ENCODE measurements around the gene PARP4.
"Not testable (repeated sequence)": the region's sequence is repeated elsewhere in the genome, so short reads cannot be mapped to it uniquely, and the experiment has no call there.

DNA sequence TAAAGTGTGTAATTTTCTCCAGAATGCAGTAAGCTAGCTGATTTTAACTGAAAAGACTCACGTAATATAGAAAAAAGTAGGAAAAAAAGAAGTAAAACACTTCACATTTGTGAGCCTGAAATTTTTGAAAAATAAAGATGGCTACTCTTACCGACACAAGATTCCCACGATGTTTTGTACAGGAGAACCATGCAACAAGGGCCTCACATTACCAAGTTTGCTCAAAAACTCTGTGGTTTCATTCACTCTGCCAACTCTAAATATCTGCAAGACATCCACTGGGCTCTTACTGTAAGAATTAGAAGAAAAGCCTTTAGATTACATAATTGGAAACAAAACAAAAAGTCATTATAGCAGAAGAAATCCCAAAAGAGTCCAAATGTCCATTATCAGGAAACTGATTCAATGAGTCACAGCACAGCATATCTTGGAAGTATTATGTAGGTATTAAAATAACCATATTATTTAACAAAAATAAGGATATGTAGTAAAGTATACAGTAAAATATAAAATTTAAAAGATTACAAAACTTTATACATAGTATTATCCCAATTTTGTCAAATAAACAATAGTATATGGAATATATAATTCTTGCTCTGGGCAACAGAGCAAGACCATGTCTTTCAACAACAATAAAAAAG is 26.4 kb downstream of the PARP4 start:
- not testable (repeated sequence) for TF ChIP-seq POLR2A (IDR thresholded peaks at IDR 0.05)
- TF ChIP-seq, protein P1, sequence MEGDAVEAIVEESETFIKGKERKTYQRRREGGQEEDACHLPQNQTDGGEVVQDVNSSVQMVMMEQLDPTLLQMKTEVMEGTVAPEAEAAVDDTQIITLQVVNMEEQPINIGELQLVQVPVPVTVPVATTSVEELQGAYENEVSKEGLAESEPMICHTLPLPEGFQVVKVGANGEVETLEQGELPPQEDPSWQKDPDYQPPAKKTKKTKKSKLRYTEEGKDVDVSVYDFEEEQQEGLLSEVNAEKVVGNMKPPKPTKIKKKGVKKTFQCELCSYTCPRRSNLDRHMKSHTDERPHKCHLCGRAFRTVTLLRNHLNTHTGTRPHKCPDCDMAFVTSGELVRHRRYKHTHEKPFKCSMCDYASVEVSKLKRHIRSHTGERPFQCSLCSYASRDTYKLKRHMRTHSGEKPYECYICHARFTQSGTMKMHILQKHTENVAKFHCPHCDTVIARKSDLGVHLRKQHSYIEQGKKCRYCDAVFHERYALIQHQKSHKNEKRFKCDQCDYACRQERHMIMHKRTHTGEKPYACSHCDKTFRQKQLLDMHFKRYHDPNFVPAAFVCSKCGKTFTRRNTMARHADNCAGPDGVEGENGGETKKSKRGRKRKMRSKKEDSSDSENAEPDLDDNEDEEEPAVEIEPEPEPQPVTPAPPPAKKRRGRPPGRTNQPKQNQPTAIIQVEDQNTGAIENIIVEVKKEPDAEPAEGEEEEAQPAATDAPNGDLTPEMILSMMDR (IDR thresholded peaks at IDR 0.05 in 4 of 5, conservative IDR thresholded peaks at IDR 0.05 in 1 of 5) = not testable (repeated sequence)

All from gastrocnemius medialis (tissue), 4 donors.